Endothelial cell of umbilical vein (primary cell): ENCODE measurements around the gene SUPT4H1. TPM values are rescaled to one million over a fixed set of nuclear protein-coding genes. Genes with fewer than 3 reads are reported as not detected.

Experiments
- BruUV-seq: library from RNA; stranded (reverse); fragments of 400-500 nt; replicated peaks from 2 replicates; lab custom pipeline; 2021; lab: Mats Ljungman, UMichigan
- CTCF ChIA-PET: fragments of 300-600, 350-600 bp; sonication (Branson Sonifier 250); formaldehyde crosslinking; loops from one replicate; lab custom pipeline; 2021; ENCODE audit warnings: antibody characterized with exemption, inconsistent platforms; lab: Charles Lee
- POLR2A ChIA-PET: fragments of 300-600, 350-600 bp; sonication (Branson Sonifier 250); formaldehyde crosslinking; loops from one replicate; lab custom pipeline; 2021; ENCODE audit warnings: antibody characterized with exemption, inconsistent platforms; lab: Charles Lee
- DNase-seq: peaks from one replicate; pipeline ENCODE4 v3.0.0-alpha.2; 2011; ENCODE audit warnings: low read depth, low spot score
- FAIRE-seq: peaks from 2 replicates; lab custom pipeline; 2011; peaks lifted over from hg19 to GRCh38; lab: Jason Lieb, UNC
- H2AFZ ChIP-seq: 2 replicates; pipeline ENCODE4 v1.6.0; 2012; ENCODE audit warnings: low read depth, low read length, control low read depth, inconsistent platforms
- H3K27ac ChIP-seq: 2 replicates; pipeline ENCODE4 v1.5.1; 2011; ENCODE audit warnings: low read depth, mild to moderate bottlenecking, control low read depth, low read length, moderate library complexity; ENCODE audit not compliant: insufficient read depth
- H3K27me3 ChIP-seq, 2 experiments: 2 replicates each; pipeline versions ENCODE4 v1.6.0 to v1.6.1; 2011; ENCODE audit warnings: low read length in 2 of 2, mixed read lengths in 1 of 2; ENCODE audit not compliant: control insufficient read depth in 2 of 2, insufficient read depth in 2 of 2
- H3K36me3 ChIP-seq, 2 experiments: 2 replicates in 1 of 2; 3 replicates in 1 of 2; pipeline ENCODE4 v1.5.1; 2011; ENCODE audit warnings: low read length in 2 of 2, mild to moderate bottlenecking in 1 of 2, moderate library complexity in 1 of 2; ENCODE audit not compliant: control insufficient read depth in 2 of 2, insufficient read depth in 2 of 2; ENCODE audit errors: extremely low read depth in 1 of 2
- H3K4me1 ChIP-seq: 3 replicates; pipeline ENCODE4 v1.5.1; 2011; ENCODE audit warnings: mild to moderate bottlenecking, low read length; ENCODE audit not compliant: control insufficient read depth, insufficient read depth; ENCODE audit errors: extremely low read depth
- H3K4me2 ChIP-seq: 2 replicates; pipeline ENCODE4 v1.6.1; 2011; ENCODE audit warnings: low read length, control low read depth, mixed read lengths; ENCODE audit not compliant: insufficient read depth
- H3K4me3 ChIP-seq, 3 experiments: fragments of 200-600 bp in 1 of 3; sonication (generic), shearing (Covaris generic) in 1 of 3; replicated peaks in 1 of 3; 2 replicates each; pipeline ENCODE4 v1.5.1; 2011 to 2016; ENCODE audit warnings: control low read depth in 3 of 3, low read length in 3 of 3, mild to moderate bottlenecking in 2 of 3, inconsistent platforms in 1 of 3, low read depth in 1 of 3, moderate library complexity in 1 of 3; ENCODE audit not compliant: insufficient read depth in 1 of 3
- H3K79me2 ChIP-seq: 2 replicates; pipeline ENCODE4 v1.6.0; 2012; ENCODE audit warnings: low read length, inconsistent platforms; ENCODE audit not compliant: control insufficient read depth, insufficient read depth
- H3K9ac ChIP-seq: replicated peaks from 2 replicates; pipeline ENCODE3; 2011; ENCODE audit warnings: low read length, control low read depth; ENCODE audit not compliant: insufficient read depth; ENCODE audit errors: extremely low read depth
- H3K9me1 ChIP-seq: replicated peaks from 3 replicates; pipeline ENCODE4 v1.6.0; 2011; ENCODE audit warnings: mild to moderate bottlenecking, low read length; ENCODE audit not compliant: control insufficient read depth, insufficient read depth; ENCODE audit errors: extremely low read depth
- H3K9me3 ChIP-seq: replicated peaks from 2 replicates; pipeline ENCODE4 v1.5.1; 2012; ENCODE audit warnings: low read length, inconsistent platforms; ENCODE audit not compliant: control insufficient read depth, insufficient read depth
- H4K20me1 ChIP-seq: replicated peaks from 2 replicates; pipeline ENCODE3; 2011; ENCODE audit warnings: mild to moderate bottlenecking, low read length; ENCODE audit not compliant: control insufficient read depth, insufficient read depth; ENCODE audit errors: extremely low read depth
- EZH2 ChIP-seq: IDR thresholded peaks from 2 replicates; pipeline ENCODE4 v1.6.1; 2012; ENCODE audit warnings: borderline replicate concordance, low read depth, mild to moderate bottlenecking, moderate library complexity, low read length, inconsistent platforms; ENCODE audit not compliant: severe bottlenecking
- FOS ChIP-seq: IDR thresholded peaks from 2 replicates; pipeline ENCODE4 v1.6.1; 2011; ENCODE audit warnings: mild to moderate bottlenecking, low read length, moderate library complexity, borderline replicate concordance; ENCODE audit not compliant: insufficient read depth
- GATA2 ChIP-seq: IDR thresholded peaks from 2 replicates; pipeline ENCODE4 v1.7.0; 2011; ENCODE audit warnings: low read depth, mild to moderate bottlenecking, moderate library complexity, mixed read lengths, low read length; ENCODE audit not compliant: insufficient read length, insufficient read depth
- JUN ChIP-seq: IDR thresholded peaks from 2 replicates; pipeline ENCODE4 v1.6.1; 2011; ENCODE audit warnings: borderline replicate concordance, low read depth; ENCODE audit not compliant: insufficient read length, insufficient read depth
- POLR2A ChIP-seq: IDR thresholded peaks from 2 replicates; pipeline ENCODE4 v1.6.1; 2012; ENCODE audit warnings: low read depth, mild to moderate bottlenecking, control low read depth, low read length
- POLR2AphosphoS5 ChIP-seq: IDR thresholded peaks from 2 replicates; pipeline ENCODE4 v1.6.1; 2012; ENCODE audit warnings: low read depth, mild to moderate bottlenecking, control low read depth, low read length, moderate library complexity; ENCODE audit not compliant: insufficient read depth
- dilution Hi-C: fragments of 300-500 bp; cut with MboI; formaldehyde crosslinking; loops from one replicate; pipeline ENCODE4 v1.15.0; 2019; ENCODE audit warnings: low sequenced_read_pairs; ENCODE audit not compliant: extremely low pct_ligation_motif_present
- intact Hi-C: fragments of 100-400 bp; cut with micrococcal nuclease; formaldehyde crosslinking; loops from one replicate; pipeline ENCODE4 v1.10.0; 2022
- polyA plus RNA-seq, 4 experiments: library from polyadenylated mRNA; depleted of rRNA in 3 of 4; stranded (reverse) in 3 of 4; unstranded in 1 of 4; fragments of >200 nt; gene quantifications; 2 replicates each; pipeline versions ENCODE4 v1.2.1 to v1.2.3, GENCODE V29; 2011 to 2012; ENCODE audit warnings: missing spikeins in 1 of 4
- total RNA-seq: library from RNA; stranded (reverse); gene quantifications from 2 replicates; pipeline ENCODE4 v1.2.3, GENCODE V29; 2021
- TF ChIP-seq, protein P1 (sequence below): IDR thresholded peaks from 2 replicates; pipeline ENCODE4 v1.6.1; 2011; ENCODE audit not compliant: insufficient read depth, insufficient read length
- TF ChIP-seq, protein P2 (sequence below), 2 donors: IDR thresholded peaks; 1 replicate in 1 of 2; 2 replicates in 1 of 2; pipeline ENCODE4 v1.5.1; 2011; ENCODE audit warnings: low read length in 2 of 2, mild to moderate bottlenecking in 2 of 2, moderate library complexity in 2 of 2, control low read depth in 1 of 2, inconsistent platforms in 1 of 2, low read depth in 1 of 2; ENCODE audit not compliant: insufficient read depth in 1 of 2; ENCODE audit errors: extremely low read depth in 1 of 2

SUPT4H1 gene
- total and polyA plus RNA-seq, 2 donors (not counting 3 experiments of a cell fraction or from before 2014, with no cell fraction given): 77.5 to 154 TPM

DNA sequence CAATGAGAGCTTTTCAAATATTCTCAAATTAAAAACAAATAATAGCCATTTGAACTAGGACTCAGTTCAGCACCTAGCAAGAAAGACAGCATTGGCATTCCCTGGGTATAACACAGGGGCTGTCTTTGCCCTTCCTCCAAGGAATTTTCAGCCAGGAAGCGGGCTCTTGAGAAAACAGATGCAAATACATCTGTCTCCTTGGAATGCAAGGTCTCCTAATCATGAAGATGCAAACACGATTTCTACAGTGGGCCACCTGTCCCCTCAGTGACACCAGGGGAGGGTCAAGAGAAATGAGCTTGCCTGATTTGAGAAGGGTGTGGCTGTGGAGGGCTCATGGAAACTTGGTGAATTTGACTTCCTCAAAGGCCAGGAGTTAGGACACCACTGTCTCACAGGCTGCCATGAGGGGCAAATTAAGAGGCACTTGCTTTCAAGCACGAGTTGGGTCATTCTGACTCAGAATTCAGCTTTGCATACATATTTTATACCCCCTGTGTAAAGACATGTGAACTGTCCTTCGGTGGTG is 24.5 kb upstream of the SUPT4H1 start:
- Histone ChIP-seq H3K9me1 (no peaks in the 10 kb centered on the region), H3K9me3 (no peaks in the 10 kb centered on the region), H4K20me1 (no peaks in the 10 kb centered on the region), H3K4me2 (no peak overlapping the region), H3K27ac (no peak overlapping the region), H3K27me3 (peaks cover 6 to 10% of the 10 kb centered on the region in 2 experiments), H3K4me3 (no peak overlapping the region), H3K4me1 (no peaks in the 10 kb centered on the region), H3K9ac (no peak overlapping the region), H2AFZ (no peak overlapping the region), H3K36me3 (no peaks in the 10 kb centered on the region), H3K79me2 (no peaks in the 10 kb centered on the region)
- no peak for FAIRE-seq
- intact Hi-C loops: no loop called here
- dilution Hi-C loops: no loop called here
- no TSS peak for BruUV-seq
- POLR2A ChIA-PET: no interaction called here
- no peak for DNase-seq
- CTCF ChIA-PET: no interaction called here
- TF ChIP-seq, protein P1, sequence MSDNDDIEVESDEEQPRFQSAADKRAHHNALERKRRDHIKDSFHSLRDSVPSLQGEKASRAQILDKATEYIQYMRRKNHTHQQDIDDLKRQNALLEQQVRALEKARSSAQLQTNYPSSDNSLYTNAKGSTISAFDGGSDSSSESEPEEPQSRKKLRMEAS: no peak
- TF ChIP-seq POLR2AphosphoS5: no peak
- TF ChIP-seq POLR2A: no peak
- no peak for TF ChIP-seq JUN
- TF ChIP-seq EZH2: no peak
- no peak for TF ChIP-seq FOS
- TF ChIP-seq GATA2: no peak
- TF ChIP-seq, protein P2, sequence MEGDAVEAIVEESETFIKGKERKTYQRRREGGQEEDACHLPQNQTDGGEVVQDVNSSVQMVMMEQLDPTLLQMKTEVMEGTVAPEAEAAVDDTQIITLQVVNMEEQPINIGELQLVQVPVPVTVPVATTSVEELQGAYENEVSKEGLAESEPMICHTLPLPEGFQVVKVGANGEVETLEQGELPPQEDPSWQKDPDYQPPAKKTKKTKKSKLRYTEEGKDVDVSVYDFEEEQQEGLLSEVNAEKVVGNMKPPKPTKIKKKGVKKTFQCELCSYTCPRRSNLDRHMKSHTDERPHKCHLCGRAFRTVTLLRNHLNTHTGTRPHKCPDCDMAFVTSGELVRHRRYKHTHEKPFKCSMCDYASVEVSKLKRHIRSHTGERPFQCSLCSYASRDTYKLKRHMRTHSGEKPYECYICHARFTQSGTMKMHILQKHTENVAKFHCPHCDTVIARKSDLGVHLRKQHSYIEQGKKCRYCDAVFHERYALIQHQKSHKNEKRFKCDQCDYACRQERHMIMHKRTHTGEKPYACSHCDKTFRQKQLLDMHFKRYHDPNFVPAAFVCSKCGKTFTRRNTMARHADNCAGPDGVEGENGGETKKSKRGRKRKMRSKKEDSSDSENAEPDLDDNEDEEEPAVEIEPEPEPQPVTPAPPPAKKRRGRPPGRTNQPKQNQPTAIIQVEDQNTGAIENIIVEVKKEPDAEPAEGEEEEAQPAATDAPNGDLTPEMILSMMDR (IDR thresholded peaks at IDR 0.05; ENCODE audit: extremely low read depth in 1 of 2, insufficient read depth in 1 of 2, low read depth in 1 of 2, low read length in 2 of 2): no peak
